ENCODE measurements around the gene PSME1.
A peak's percentile ranks its signal among the peaks of the same experiment; 100 is the strongest.

PSME1 gene

DNA sequence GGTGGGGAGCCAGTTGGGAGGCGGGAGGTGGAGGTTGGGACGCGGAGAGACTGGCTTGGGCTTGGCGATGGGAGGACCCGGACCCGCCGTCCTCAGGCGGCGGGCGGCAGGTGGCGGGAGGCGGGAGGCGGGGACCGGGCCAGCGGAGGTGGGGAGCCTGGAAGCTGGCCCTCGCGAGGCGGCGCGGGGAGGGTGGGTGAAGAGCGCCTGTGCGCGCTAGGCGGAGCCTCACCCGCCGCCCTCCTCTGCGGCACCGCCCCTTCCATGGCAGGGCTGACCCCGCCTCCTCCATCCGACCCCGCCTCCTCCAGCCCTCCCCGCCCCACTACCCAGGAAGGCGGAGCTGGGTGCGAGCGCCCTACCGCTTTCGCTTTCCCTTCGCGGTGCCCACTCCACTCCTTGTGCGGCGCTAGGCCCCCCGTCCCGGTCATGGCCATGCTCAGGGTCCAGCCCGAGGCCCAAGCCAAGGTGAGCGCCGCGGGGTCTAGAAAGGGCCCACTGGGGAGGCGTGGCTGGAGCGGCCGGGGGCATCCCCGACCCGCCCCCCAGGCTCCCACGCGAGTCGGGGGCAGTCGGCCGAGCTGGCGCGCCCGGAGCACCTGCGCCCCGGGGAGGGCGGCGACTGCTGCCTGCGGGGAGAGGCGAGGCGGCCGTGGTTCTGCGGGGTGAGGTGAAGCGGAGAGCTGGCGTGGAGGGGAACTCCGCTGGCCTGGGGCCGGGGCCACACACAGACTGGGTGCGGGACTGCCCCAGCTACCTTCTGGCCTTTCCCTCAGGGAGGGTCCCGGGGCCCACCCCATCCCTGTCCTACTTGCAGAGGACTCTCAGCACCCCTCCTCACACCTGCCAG lies at the start of gene PSME1:
PSME1 (plus strand) TSS at position 361 of the 850 bp plus-strand sequence; CDS start at position 430, 69 bp downstream.
- peak; percentile 95 for DNase-seq

DNA sequence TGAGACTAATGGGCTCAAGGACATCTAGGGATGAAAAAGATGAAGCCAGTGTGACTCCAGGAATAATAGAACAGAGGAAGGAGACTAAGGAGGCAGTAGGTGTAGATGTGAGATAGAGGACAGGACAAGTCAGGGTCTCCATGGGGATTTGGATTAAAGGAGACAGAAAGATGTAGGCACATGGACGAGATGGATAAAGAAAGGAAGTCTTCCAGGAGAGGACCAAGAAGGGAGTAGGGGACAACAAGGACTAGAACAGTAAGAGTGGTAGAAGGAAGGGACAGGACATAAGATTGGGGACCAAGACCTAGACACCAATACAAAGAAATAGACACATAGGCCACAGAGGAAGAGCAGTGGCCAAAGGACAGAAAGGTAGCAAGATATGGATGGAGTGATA lies 49.0 kb upstream of the PSME1 start:
- DNase-seq, result no peak

DNA sequence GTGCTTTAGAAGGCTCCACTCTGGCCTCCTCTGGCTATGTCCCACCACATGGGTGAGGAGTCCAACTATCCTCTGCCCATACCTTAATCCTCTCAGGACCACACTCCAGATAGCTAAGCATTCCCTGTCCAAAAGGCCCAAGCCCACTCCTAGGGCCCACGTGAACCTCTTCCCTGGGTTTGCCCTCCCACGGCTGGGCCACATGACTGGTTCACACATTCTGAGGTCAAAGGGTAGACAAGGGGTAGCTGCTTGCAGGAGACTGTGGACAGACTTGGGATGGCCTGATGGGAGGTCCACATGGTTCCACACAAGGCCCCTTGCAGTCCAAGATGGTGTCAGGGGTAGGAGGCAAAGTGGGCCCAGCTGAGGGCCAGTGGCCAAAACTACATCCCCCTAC lies 47.9 kb upstream of the PSME1 start:
- no peak for DNase-seq

GRCh38 chr14:24089890-24090289 lies 46.1 kb upstream of the PSME1 start:
- DNase-seq, result no peak

DNA sequence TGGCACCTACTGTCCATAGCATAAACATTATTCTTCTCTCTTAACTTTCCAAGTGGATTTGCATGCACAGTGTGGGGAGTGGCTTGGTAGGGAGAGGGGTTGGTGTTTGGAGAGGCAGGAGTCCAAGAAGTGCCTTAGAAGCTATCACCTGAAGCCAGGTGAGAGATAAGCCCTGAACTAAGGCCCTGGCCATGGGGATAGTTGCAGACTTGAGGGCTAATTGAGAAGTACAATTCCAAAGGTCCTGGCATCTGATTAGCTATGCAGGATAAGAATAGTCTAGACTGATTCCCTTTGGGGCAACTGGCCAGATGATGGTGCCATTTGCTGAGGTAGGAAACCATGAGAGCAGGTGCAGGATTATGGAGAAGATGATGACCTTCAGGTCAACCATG lies 43.9 kb upstream of the PSME1 start:
- DNase-seq, result no peak

GRCh38 chr14:24092505-24093206 lies 43.3 kb upstream of the PSME1 start:
- no peak for DNase-seq

- no peak for DNase-seq
These were observed 42.6 kb upstream of the PSME1 start for GRCh38 chr14:24093207-24093900.

DNA sequence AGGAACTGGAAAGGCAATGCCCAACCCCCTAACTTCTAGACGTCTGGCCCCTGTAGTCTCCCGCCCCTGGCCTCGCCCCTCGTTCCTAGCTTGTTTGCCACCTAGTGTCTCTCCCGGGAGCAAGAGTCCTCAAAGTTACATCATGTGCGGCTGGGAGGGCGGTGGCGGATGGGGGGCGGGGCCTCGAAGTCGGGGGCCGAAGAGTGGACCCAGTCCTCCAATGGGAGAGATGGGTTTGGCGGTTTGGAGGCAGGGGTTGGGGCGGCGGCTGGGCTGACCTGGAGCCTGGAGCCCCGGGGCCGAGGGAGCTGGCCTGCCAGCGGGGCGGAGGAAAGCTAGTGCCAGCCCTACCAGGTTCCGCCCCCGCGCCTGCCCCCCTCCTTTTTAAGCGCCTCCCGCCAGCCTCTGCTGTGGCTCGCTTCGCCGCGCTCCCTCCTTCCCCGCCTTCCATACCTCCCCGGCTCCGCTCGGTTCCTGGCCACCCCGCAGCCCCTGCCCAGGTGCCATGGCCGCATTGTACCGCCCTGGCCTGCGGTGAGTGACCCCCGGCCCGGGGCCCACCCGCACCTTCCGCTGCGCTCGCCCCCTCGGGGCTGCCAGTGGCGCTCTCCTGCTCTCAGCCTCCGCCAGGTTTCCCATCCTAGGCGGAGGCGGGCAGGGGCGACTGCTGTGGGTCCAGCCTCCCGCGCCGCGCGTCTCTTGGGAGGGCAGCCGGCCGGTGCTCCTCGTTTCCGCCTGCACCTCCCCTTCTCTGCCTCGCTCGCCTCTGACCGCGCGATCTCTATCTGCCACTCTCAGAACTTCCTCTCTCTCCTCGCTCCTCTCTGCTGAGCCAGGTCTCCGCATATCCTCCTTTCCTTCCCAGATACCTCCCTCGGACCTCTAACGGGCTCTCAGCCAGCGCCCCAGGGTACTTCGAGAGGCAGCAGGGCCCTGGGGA lies 41.8 kb upstream of the PSME1 start, which contains the start of gene PCK2:
PCK2 (plus strand) TSS at position 411 of the 940 bp plus-strand sequence; CDS start at position 506, 95 bp downstream.
- peak; percentile 94 for DNase-seq

DNA sequence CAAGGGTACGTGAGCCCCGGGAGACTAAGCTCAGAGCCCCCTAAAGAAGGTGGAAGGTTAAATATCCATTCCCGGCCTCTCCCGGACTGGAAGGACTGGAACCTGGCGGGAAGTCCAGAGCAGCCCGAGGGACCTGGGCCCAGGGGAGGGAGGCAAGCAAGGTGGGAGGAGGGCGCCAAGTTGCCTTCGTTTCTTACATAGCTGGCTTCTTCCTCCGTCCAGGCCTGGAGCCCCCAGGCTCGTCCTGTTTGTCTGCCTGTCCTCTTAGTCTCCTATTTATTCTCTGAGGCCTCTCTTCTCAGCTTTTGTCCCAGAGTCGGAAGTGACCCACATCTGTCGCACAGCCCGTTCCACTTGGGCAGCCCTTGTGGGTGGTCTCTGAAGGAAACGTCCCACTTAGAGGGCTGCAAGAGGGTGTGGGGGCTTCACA lies 41.1 kb upstream of the PSME1 start:
- peak; percentile 16 for DNase-seq

DNA sequence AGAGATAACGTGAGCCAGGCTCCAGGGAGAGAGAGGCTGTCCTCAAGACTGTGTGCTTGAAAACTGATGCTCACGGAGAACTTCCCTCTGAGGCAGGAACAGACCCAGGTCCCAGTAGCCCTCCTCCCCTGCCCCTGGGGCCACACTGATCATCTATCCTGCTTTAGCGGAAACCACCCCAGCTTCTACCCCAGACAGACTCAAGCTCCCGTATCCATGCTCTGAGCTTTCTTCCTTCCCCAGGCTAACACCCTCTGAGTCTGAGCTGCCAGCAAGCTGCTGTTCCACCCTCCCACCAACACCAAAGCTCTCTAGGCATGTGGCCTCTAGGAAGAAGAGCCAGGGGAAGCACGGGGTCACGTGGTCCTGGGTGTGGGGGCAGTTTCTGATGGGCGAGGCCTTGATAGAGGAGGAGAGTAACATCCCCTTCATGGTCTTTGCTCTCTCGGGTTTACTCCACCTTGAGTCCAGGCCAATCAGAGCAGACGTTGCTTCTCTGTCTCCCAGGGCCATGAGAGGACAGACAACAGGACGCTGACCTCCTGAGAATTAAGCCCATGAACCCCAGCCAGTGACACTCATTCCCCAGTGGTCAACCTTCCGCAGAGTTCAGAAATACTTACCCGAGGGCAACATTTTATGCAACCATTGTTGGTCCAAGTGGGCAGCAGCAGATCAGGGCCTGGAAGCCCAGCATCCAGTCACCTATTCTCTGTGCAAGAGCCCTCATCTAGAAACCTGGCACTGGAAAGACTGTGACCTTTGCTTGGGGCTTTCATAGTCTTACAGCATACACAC lies 40.5 kb upstream of the PSME1 start:
- peak; percentile 76 for DNase-seq

DNA sequence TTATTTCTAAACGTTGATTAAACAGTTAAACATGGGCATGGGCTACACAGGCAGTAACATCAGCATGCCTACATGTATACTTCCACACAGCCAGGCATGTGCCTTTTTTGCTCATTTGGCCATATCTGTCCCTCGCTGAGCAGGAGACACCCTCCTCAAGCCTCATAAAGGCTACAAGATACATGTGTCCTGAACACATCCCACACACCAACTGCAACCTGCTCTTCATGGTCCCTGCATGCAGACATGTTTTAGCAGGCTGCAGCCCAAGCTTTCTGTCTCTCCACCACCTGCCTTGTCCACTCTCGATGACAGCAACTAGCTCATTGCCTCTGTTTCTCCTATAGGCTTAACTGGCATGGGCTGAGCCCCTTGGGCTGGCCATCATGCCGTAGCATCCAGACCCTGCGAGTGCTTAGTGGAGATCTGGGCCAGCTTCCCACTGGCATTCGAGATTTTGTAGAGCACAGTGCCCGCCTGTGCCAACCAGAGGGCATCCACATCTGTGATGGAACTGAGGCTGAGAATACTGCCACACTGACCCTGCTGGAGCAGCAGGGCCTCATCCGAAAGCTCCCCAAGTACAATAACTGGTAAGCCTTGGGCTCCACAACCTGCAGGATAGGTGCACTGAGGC lies 39.3 kb upstream of the PSME1 start:
- DNase-seq, result no peak

- no peak for DNase-seq
These were observed 37.6 kb upstream of the PSME1 start for GRCh38 chr14:24098229-24098926.

DNA sequence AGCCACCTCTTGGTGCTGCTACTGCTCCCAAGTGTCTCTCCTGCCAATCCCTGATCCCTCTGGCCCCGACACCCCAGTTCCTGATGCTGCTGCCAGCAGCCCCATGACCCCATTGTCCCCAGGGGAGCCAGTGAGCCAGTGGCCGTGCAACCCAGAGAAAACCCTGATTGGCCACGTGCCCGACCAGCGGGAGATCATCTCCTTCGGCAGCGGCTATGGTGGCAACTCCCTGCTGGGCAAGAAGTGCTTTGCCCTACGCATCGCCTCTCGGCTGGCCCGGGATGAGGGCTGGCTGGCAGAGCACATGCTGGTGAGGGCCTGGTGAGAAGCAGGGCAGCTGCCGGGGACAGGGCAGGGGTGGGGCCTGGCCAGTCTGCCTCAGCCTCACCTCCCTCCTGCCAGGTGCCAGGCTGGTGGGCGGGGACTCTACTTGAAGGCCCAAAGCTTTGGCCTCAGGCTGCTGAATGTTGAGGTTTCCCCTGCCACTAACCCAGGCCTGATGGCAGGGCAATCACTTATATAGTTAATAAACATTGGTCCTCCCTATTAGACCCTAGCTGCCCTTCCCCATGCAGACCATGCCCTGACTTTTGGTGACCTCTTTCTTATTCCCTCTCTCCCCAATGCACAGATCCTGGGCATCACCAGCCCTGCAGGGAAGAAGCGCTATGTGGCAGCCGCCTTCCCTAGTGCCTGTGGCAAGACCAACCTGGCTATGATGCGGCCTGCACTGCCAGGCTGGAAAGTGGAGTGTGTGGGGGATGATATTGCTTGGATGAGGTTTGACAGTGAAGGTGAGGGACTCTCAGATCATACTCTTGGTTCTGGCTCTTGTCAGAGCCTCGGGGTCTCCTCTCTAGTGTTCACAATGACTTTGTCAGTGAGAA lies 36.8 kb upstream of the PSME1 start:
- no peak for DNase-seq

DNA sequence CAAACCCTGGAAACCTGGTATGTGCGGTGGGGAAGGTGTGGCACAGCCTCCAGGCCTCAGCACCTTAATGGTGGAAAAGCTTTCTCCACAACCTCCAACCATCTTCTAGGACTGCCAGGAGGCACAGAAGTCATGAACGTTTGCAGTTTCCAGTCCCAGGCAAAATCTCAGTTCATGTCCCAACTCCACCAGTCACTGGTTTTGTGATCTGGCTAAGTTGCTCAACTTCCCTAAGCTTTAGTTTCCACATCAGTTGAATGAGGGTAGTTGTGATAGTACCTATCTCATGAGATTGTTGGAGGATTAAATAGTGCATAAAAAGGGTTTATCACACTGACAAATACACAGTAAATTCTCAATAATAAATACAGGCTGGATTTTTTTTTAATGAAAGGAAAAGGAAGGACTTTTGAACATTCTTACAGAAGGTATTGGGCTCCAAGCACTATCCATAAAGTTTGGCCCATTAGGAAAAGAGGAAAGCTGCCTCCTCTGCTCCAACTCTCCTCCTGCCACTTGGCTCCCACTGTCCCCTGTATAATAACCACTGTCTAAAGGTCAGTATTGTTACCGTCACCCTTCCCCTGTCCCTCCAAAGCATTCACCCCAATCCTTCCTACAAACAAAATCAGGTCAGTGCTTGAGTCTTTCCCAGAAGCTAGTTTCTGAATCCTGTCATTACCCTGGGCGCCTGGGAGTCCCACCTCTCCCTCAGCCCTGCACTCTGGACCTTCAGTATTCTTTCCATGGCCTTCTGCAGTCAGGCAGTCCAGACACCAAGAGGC lies 35.6 kb upstream of the PSME1 start:
- no peak for DNase-seq

DNA sequence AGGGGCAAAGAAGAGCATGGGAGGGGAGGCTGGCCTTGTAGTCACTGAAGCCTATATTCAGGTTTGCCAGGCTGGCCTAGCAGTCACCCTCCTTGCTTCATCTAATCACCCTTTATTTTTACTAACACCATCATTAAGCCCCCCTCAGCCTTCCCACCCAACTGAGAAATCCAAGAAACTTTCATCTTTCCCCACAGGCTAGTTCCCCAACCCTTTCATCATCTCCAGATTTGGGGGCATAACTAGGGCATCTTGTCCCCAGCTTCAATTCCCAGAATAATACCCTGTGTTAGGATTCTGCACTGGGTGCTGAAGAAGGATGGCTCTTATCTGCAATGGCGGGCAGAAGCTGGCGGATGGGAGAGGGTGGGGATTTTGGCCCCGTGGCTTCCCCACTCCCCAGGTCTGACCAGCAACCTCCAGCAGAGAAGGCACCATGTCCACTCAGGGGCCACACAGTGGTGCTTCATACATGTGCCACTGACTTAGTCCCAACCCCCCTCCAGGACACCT lies 35.0 kb upstream of the PSME1 start:
- no peak for DNase-seq

GRCh38 chr14:24102357-24103048 lies 33.5 kb upstream of the PSME1 start:
- DNase-seq, result no peak

DNA sequence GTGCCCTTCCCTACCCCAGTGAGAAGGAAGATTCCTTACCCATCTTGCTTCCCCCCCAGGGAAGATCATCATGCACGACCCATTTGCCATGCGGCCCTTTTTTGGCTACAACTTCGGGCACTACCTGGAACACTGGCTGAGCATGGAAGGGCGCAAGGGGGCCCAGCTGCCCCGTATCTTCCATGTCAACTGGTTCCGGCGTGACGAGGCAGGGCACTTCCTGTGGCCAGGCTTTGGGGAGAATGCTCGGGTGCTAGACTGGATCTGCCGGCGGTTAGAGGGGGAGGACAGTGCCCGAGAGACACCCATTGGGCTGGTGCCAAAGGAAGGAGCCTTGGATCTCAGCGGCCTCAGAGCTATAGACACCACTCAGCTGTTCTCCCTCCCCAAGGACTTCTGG lies 32.5 kb upstream of the PSME1 start:
- no peak for DNase-seq
